T-cell (primary cell): ENCODE results near the gene EPS8L2. TPM values are rescaled to one million over a fixed set of nuclear protein-coding genes. Genes with fewer than 3 reads are reported as not detected.
"Not testable (repeated sequence)": the region's sequence is repeated elsewhere in the genome, so short reads cannot be mapped to it uniquely, and the experiment has no call there.

Source experiments
- ATAC-seq, 4 experiments: fragments of 200-7000 bp in 3 of 4; fragments of 150-1000 bp in 1 of 4; cut with Tn5 transposase; replicated peaks in 1 of 4; 1 replicate in 3 of 4; 2 replicates in 1 of 4; pipeline ENCODE4 v1.10.0; 2021; ENCODE audit warnings: moderate library complexity in 3 of 4, mild to moderate bottlenecking in 2 of 4, moderate number of reproducible peaks in 1 of 4
- CTCF ChIA-PET, 2 donors: fragments of 300-600 bp; sonication (Branson Sonifier 250); formaldehyde crosslinking; loops; one replicate each; lab custom pipeline; 2022; ENCODE audit warnings: antibody characterized with exemption in 2 of 2; lab: Charles Lee
- POLR2A ChIA-PET, 2 donors: fragments of 300-600 bp; sonication (Branson Sonifier 250); formaldehyde crosslinking; loops; one replicate each; lab custom pipeline; 2022; ENCODE audit warnings: antibody characterized with exemption in 2 of 2; lab: Charles Lee
- DNase-seq, 35 experiments: peaks; one replicate each; pipeline versions ENCODE4 v3.0.0 to v3.0.0-alpha.2; 2013 to 2023
- H3K27ac ChIP-seq: one replicate; pipeline ENCODE4 v1.5.1; 2013; ENCODE audit warnings: low read length
- H3K27me3 ChIP-seq, 2 experiments: replicated peaks in 1 of 2; 1 replicate in 1 of 2; 2 replicates in 1 of 2; pipeline versions ENCODE4 v1.6.1 to v1.7.0; 2013; ENCODE audit warnings: low read length in 1 of 2, mixed read lengths in 1 of 2; ENCODE audit not compliant: control insufficient read depth in 2 of 2, insufficient read depth in 2 of 2; ENCODE audit errors: extremely low read depth in 1 of 2
- H3K36me3 ChIP-seq, 2 donors: 1 replicate in 1 of 2; 2 replicates in 1 of 2; pipeline versions ENCODE4 v1.6.1 to v1.7.0; 2013; ENCODE audit warnings: low read length in 1 of 2; ENCODE audit not compliant: control insufficient read depth in 2 of 2, insufficient read depth in 1 of 2; ENCODE audit errors: extremely low read depth in 1 of 2
- H3K4me1 ChIP-seq, 2 experiments: 1 replicate in 1 of 2; 2 replicates in 1 of 2; pipeline versions ENCODE4 v1.6.1 to v1.7.0; 2013; ENCODE audit warnings: low read length in 2 of 2, mixed read lengths in 1 of 2; ENCODE audit not compliant: insufficient read depth in 2 of 2, control insufficient read depth in 1 of 2; ENCODE audit errors: extremely low read depth in 1 of 2
- H3K4me3 ChIP-seq, 2 donors: 1 replicate in 1 of 2; 2 replicates in 1 of 2; pipeline versions ENCODE4 v1.5.1 to v1.7.0; 2013; ENCODE audit warnings: mild to moderate bottlenecking in 2 of 2, low read length in 1 of 2, moderate library complexity in 1 of 2; ENCODE audit not compliant: control insufficient read depth in 1 of 2; ENCODE audit errors: extremely low read depth in 1 of 2
- H3K9me3 ChIP-seq: 2 replicates; pipeline ENCODE4 v1.7.0; 2013
- H3K27ac Mint-ChIP-seq, 2 donors: one replicate each; pipeline ENCODE4 v1.8.0; 2020 to 2021; ENCODE audit warnings: mild to moderate bottlenecking in 2 of 2, mixed read lengths in 2 of 2
- H3K27me3 Mint-ChIP-seq, 2 donors: one replicate each; pipeline ENCODE4 v1.8.0; 2021 to 2022; ENCODE audit warnings: mixed read lengths in 2 of 2
- H3K36me3 Mint-ChIP-seq: one replicate; pipeline ENCODE4 v1.8.0; 2021; ENCODE audit warnings: mixed read lengths
- H3K4me1 Mint-ChIP-seq, 3 donors: one replicate each; pipeline ENCODE4 v1.8.0; 2020 to 2022; ENCODE audit warnings: mixed read lengths in 3 of 3, mild to moderate bottlenecking in 1 of 3
- H3K4me3 Mint-ChIP-seq, 3 donors: one replicate each; pipeline ENCODE4 v1.8.0; 2020 to 2022; ENCODE audit warnings: mild to moderate bottlenecking in 3 of 3, mixed read lengths in 3 of 3, moderate library complexity in 3 of 3
- H3K9me3 Mint-ChIP-seq, 3 donors: one replicate each; pipeline ENCODE4 v1.8.0; 2020 to 2022; ENCODE audit warnings: mixed read lengths in 3 of 3
- WGBS: methylation state at CpG from one replicate; pipeline ENCODE4 v1.1.5; 2013; ENCODE audit warnings: missing lambda C conversion rate; ENCODE audit not compliant: insufficient coverage; 5-methylcytosine and 5-hydroxymethylcytosine counted together
- total RNA-seq, 35 experiments: library from RNA in 6 of 35; stranded (reverse) in 6 of 35; fragments of 120-200 nt in 1 of 35; gene quantifications; one replicate each; pipeline versions ENCODE4 v1.2.1 to v1.2.4 and lab custom pipeline; 2013 to 2026

EPS8L2 gene
- total RNA-seq, 5 donors from 2014 or later (not counting 1 experiment from before 2014, with no cell fraction given) = 7.5 to 18.5 (median 14.6) TPM

DNA sequence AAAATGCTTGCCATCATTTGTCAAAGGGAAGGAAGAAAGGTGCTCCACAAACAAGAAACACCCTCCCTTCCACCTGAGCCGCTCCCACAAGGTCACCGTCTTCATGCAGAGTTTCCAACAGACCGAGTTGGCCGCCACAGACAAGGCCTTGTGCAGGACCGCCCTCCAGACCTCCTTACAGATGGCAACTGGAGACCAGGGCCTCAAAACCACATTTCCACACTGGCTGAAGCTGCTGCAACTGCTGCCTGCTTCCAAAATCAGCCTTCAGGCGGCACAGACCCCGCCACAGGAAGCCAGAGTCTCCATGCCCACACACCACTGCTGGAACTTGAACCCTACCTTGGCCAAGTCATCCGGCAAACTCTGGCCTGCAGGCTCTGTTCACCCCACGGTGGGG lies 17.4 kb upstream of the EPS8L2 start:
- H3K27me3 Mint-ChIP-seq = no peaks in the 10 kb centered on the region
- WGBS = 68% methylated on average over 8 of the region's 9 CpGs
- ChIA-PET POLR2A (no interaction called here), CTCF (no interaction called here)
- H3K4me3 Mint-ChIP-seq = no peak overlapping the region
- Histone ChIP-seq H3K4me3 (no peak overlapping the region), H3K27ac (no peak overlapping the region), H3K27me3 (no peaks in the 10 kb centered on the region), H3K4me1 (peaks cover 27 to 43% of the 10 kb centered on the region in 2 experiments), H3K36me3 (peaks cover 14 to 45% of the 10 kb centered on the region in 2 donors), H3K9me3 (no peaks in the 10 kb centered on the region)
- DNase-seq (no peak), ATAC-seq (no peak)
- peaks cover 33 to 34% (median 34%) of the 10 kb centered on the region in 3 donors for H3K4me1 Mint-ChIP-seq
- no peaks in the 10 kb centered on the region for H3K9me3 Mint-ChIP-seq
- H3K36me3 Mint-ChIP-seq = peaks cover 27% of the 10 kb centered on the region
- H3K27ac Mint-ChIP-seq = no peak overlapping the region

DNA sequence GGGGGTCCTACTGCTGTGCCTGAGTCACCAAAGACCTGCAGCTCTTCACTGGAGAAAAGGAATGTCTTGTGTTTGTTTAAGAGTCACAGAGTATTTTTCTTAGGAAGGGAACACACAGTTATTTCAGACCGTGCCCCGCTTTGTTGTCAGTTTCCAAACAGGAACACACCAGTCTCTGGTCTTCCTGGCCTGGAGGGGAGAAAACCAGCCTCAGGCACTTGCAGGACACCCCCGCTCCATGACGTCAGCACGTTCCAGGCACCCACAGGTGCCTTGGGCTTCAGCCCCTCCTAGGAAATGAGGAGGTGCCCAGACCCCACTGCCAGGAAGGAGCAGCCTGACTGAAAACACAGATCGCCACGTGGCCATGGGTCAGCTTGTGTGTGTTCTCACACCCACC lies 16.4 kb upstream of the EPS8L2 start:
- ChIA-PET POLR2A (no interaction called here), CTCF (no interaction called here)
- H3K4me3 ChIP-seq = no peak overlapping the region
- Mint-ChIP-seq H3K27me3 (no peaks in the 10 kb centered on the region), H3K36me3 (peaks cover 17% of the 10 kb centered on the region), H3K4me3 (peak overlapping the region in 1 of 3 donors; percentile 25), H3K4me1 (peaks cover 34 to 36% (median 36%) of the 10 kb centered on the region in 3 donors), H3K27ac (peak overlapping the region in 1 of 2 donors; percentile 16), H3K9me3 (no peaks in the 10 kb centered on the region)
- no peak for ATAC-seq
- H3K27ac ChIP-seq = no peak overlapping the region
- no peaks in the 10 kb centered on the region for H3K27me3 ChIP-seq
- peaks cover 29 to 52% of the 10 kb centered on the region in 2 experiments for H3K4me1 ChIP-seq
- no peaks in the 10 kb centered on the region for H3K9me3 ChIP-seq
- peaks cover 14 to 38% of the 10 kb centered on the region in 2 donors for H3K36me3 ChIP-seq
- WGBS = 86% methylated on average over 6 of the region's 7 CpGs
- DNase-seq = no peak

DNA sequence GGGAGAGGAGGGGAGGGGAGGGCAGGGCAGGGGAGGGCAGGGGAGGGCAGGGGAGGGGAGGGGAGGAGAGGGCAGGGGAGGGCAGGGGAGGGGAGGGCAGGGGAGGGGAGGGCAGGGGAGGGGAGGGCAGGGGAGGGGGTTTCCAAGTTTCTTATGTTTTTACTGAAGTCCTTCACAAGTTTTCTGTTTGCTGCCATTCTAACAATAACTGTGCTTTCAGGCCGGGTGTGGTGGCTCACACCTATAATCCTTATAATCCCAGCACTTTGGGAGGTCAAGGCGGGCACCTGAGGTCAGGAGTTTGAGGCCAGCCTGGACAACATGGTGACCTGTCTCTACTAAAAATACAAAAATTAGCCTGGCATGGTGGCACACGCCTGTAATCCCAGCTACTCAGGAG lies 15.8 kb upstream of the EPS8L2 start:
- DNase-seq, H3K27me3 Mint-ChIP-seq, ATAC-seq, H3K27me3 ChIP-seq, H3K4me3 ChIP-seq, H3K9me3 ChIP-seq, CTCF ChIA-PET, H3K27ac ChIP-seq, H3K9me3 Mint-ChIP-seq, POLR2A ChIA-PET: not testable (repeated sequence)
- WGBS = 89% methylated on average over 1 of the region's 3 CpGs
- Mint-ChIP-seq H3K36me3 (peaks cover 15% of the 10 kb centered on the region), H3K4me3 (peak overlapping the region in 1 of 3 donors; percentile 88), H3K4me1 (peaks cover 34 to 36% (median 36%) of the 10 kb centered on the region in 3 donors), H3K27ac (peak overlapping the region in 1 of 2 donors; percentile 72)
- peaks cover 29 to 52% of the 10 kb centered on the region in 2 experiments for H3K4me1 ChIP-seq
- H3K36me3 ChIP-seq = peaks cover 14 to 36% of the 10 kb centered on the region in 2 donors

DNA sequence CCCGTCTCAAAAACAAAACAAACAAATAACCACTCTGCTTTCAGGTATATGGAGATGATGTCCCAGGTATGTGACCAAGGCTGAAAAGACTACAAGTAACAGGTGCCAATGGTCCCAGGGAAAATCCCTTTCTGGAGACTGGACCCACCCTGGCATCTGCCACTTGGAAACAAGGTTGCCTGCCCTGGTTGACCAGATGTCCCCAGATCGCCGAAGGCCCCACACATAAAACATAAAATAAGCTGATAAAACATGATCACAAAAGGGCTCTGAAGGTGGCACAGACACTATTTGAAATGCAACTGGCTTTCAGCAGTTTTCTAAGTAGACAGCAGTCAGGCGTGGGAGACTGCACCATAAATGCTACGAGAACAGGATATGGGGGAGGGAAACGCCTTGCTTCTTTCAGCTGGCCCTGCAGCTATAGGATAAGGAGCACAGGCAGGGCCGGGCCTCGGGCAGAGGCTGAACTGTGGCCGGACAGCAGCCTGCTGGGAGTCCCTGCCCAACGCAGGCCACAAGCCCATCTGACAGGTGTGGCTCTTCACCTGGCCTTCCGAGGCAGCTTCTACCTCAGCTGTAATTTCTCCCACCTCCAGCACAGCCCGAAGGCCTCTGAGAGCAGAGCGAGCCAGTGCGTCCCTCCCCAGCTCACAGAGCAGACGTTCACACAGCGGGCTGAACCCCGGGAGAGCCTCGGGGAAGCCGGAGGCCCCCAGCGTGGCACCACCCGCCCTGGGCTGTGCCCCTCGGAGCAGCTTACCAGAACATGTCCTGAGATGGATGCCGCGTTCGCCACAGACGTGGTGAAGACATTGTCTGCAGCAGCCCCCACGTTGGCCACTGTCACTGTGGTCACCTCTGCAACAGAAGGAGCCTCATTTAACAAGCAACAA lies 15.0 kb upstream of the EPS8L2 start:
- Histone ChIP-seq H3K27me3 (no peaks in the 10 kb centered on the region), H3K9me3 (no peaks in the 10 kb centered on the region), H3K36me3 (peaks cover 14 to 34% of the 10 kb centered on the region in 2 donors), H3K27ac (peak overlapping the region; percentile 32), H3K4me1 (peaks cover 29 to 52% of the 10 kb centered on the region in 2 experiments), H3K4me3 (peak overlapping the region in 1 of 2 donors; percentile 7)
- no peaks in the 10 kb centered on the region for H3K27me3 Mint-ChIP-seq
- DNase-seq = peak in 15 of 35 experiments; percentile 10 to 64 (median 36)
- ChIA-PET POLR2A (interaction anchor here in 1 of 2 donors (0.5 to 1.1 kb wide), 2 partner anchors 10 to 27 kb away, joined by 3 to 5 read pairs; no protein-coding TSS in a partner anchor), CTCF (no interaction called here)
- H3K36me3 Mint-ChIP-seq = peaks cover 15% of the 10 kb centered on the region
- H3K4me1 Mint-ChIP-seq = peaks cover 34 to 36% (median 36%) of the 10 kb centered on the region in 3 donors
- peak overlapping the region; percentile 72 to 88 for H3K27ac Mint-ChIP-seq
- no peaks in the 10 kb centered on the region for H3K9me3 Mint-ChIP-seq
- peak overlapping the region in 2 of 3 donors; percentile 36 to 88 for H3K4me3 Mint-ChIP-seq
- WGBS = 53% methylated on average over 25 of the region's 27 CpGs
- ATAC-seq = no peak

DNA sequence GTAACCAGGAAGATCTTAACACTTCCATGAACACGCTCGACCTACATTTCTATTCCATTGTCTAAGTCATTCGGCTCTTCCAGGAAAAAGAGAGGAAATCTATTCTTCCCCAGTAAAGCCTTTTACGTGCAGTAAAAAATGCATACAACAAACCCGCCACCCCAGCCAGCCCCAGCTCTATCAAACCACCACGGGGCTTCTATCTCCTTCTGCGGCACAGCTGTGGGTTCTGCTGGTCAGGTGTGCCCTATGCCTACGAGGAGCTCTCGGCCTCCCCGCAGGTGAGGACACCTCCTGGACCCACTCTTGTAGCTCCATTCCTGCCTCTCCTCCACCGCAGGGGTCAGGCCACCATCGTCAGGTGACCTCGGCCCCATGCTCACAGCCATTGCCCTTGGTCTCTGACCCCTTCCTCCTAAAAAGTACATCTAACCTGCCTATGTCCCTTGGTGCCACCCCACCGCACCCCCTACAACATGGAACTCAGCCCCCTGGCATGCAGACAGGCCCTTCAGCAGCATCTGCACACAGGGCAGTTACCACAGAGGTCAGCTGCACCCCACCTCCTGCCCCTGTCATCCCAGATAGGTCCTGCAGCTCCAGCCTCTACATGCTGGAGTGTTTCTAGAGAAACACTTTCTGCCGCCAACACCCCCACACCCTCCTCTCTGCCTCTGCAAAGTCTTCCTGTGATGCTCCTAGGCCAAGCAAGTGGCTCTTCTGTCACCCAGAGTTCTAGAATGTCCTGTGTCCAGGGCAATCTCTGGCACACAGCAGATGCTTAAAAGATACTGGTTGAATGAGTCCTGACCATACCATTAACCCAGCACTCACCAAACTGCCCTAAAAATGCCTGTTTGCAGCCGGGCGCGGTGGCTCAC lies 14.1 kb upstream of the EPS8L2 start:
- H3K4me1 ChIP-seq = peaks cover 29 to 61% of the 10 kb centered on the region in 2 experiments
- CTCF ChIA-PET = no interaction called here
- POLR2A ChIA-PET = interaction anchor here in 1 of 2 donors (0.5 to 1.1 kb wide), 2 partner anchors 11 to 28 kb away, joined by 3 to 5 read pairs; no protein-coding TSS in a partner anchor
- no peaks in the 10 kb centered on the region for H3K9me3 ChIP-seq
- Mint-ChIP-seq H3K36me3 (peaks cover 8% of the 10 kb centered on the region), H3K27ac (peak overlapping the region; percentile 51 to 88), H3K4me3 (peak overlapping the region; percentile 34 to 88 (median 36)), H3K4me1 (peaks cover 36 to 43% (median 41%) of the 10 kb centered on the region in 3 donors), H3K9me3 (no peaks in the 10 kb centered on the region), H3K27me3 (no peaks in the 10 kb centered on the region)
- WGBS = 77% methylated on average over 16 of the region's 18 CpGs
- DNase-seq = peak in 1 of 35 experiments; percentile 18
- H3K27ac ChIP-seq = no peak overlapping the region
- ATAC-seq = no peak
- H3K27me3 ChIP-seq = no peaks in the 10 kb centered on the region
- H3K4me3 ChIP-seq = peak overlapping the region in 1 of 2 donors; percentile 40
- H3K36me3 ChIP-seq = peaks cover 8 to 25% of the 10 kb centered on the region in 2 donors
